Mesendoderm (in vitro differentiated cells): ENCODE data around the gene ACTN1.
A peak's percentile ranks its signal among the peaks of the same experiment; 100 is the strongest.

ENCODE experiments used
- DNase-seq: peaks from one replicate; pipeline ENCODE4 v3.0.0; 2013
- H2AK5ac ChIP-seq: 2 replicates; pipeline ENCODE4 v1.6.1; 2013; ENCODE audit warnings: low read length, inconsistent platforms
- H2BK120ac ChIP-seq: 2 replicates; pipeline ENCODE4 v1.6.1; 2013; ENCODE audit warnings: low read depth, mild to moderate bottlenecking, low read length, moderate library complexity, mixed read lengths
- H2BK15ac ChIP-seq: replicated peaks from 2 replicates; pipeline ENCODE4 v1.6.1; 2013; ENCODE audit warnings: low read depth, mild to moderate bottlenecking, moderate library complexity
- H2BK5ac ChIP-seq: 2 replicates; pipeline ENCODE4 v1.6.1; 2013; ENCODE audit warnings: low read length, inconsistent platforms
- H3K18ac ChIP-seq: 2 replicates; pipeline ENCODE4 v1.6.1; 2013; ENCODE audit warnings: mild to moderate bottlenecking, low read length, mixed read lengths
- H3K23ac ChIP-seq: one replicate; pipeline ENCODE4 v1.6.1; 2013; ENCODE audit warnings: low read length
- H3K27ac ChIP-seq: 2 replicates; pipeline ENCODE4 v1.5.1; 2013; ENCODE audit warnings: low read depth, mild to moderate bottlenecking, inconsistent platforms, low read length, moderate library complexity
- H3K27me3 ChIP-seq: 2 replicates; pipeline ENCODE4 v1.6.1; 2013; ENCODE audit warnings: low read length, control low read depth, mild to moderate bottlenecking, inconsistent platforms; ENCODE audit not compliant: insufficient read depth, poor library complexity
- H3K36me3 ChIP-seq: 2 replicates; pipeline ENCODE4 v1.6.1; 2013; ENCODE audit warnings: low read length, inconsistent platforms; ENCODE audit not compliant: control insufficient read depth, insufficient read depth
- H3K4ac ChIP-seq: one replicate; pipeline ENCODE4 v1.6.1; 2013; ENCODE audit warnings: low read depth, mild to moderate bottlenecking, low read length, moderate library complexity
- H3K4me1 ChIP-seq: 2 replicates; pipeline ENCODE4 v1.6.1; 2013; ENCODE audit warnings: low read depth, low read length, inconsistent platforms; ENCODE audit not compliant: control insufficient read depth
- H3K4me2 ChIP-seq: 2 replicates; pipeline ENCODE4 v1.6.1; 2013; ENCODE audit warnings: low read length
- H3K4me3 ChIP-seq: 2 replicates; pipeline ENCODE4 v1.5.1; 2013; ENCODE audit warnings: mild to moderate bottlenecking, low read length
- H3K56ac ChIP-seq: one replicate; pipeline ENCODE4 v1.6.1; 2013; ENCODE audit warnings: low read length
- H3K79me1 ChIP-seq: 2 replicates; pipeline ENCODE4 v1.6.1; 2013; ENCODE audit warnings: low read length, inconsistent platforms
- H3K79me2 ChIP-seq: 2 replicates; pipeline ENCODE4 v1.6.1; 2013; ENCODE audit warnings: mild to moderate bottlenecking, low read length; ENCODE audit not compliant: control insufficient read depth, insufficient read depth
- H3K9ac ChIP-seq: 2 replicates; pipeline ENCODE4 v1.6.1; 2013; ENCODE audit warnings: low read length, inconsistent platforms
- H4K5ac ChIP-seq: one replicate; pipeline ENCODE4 v1.6.1; 2013; ENCODE audit warnings: low read length
- H4K8ac ChIP-seq: one replicate; pipeline ENCODE4 v1.6.1; 2013; ENCODE audit warnings: low read depth, mild to moderate bottlenecking, control low read depth, low read length, moderate library complexity
- WGBS: extraction: QIAGEN DNeasy Blood & Tissue Kit; methylation state at CpG from one replicate; pipeline ENCODE4 v1.1.7; 2013; ENCODE audit warnings: low lambda C conversion rate, missing lambda C conversion rate; ENCODE audit not compliant: insufficient coverage; ENCODE audit errors: extremely low coverage; 5-methylcytosine and 5-hydroxymethylcytosine counted together

Gene ACTN1

GRCh38 chr14:68919129-68919927 lies 59.8 kb downstream of the ACTN1 start:
- Histone ChIP-seq H3K79me2 (peaks cover 25% of the 10 kb centered on the region), H3K36me3 (peaks cover 14% of the 10 kb centered on the region)

GRCh38 chr14:68918612-68919011 lies 60.5 kb downstream of the ACTN1 start:
- no peak overlapping the region for H3K4ac ChIP-seq
- H3K56ac ChIP-seq: no peak overlapping the region
- no peak overlapping the region for H4K5ac ChIP-seq
- H3K23ac ChIP-seq: no peak overlapping the region
- no peak overlapping the region for H3K9ac ChIP-seq
- no peak overlapping the region for H3K4me3 ChIP-seq
- no peak overlapping the region for H3K27ac ChIP-seq
- WGBS: no CpG with 5 or more reads among the region's 10 CpGs
- H2BK15ac ChIP-seq: no peak overlapping the region
- no peak overlapping the region for H2BK5ac ChIP-seq
- no peak overlapping the region for H2AK5ac ChIP-seq
- no peak overlapping the region for H3K4me2 ChIP-seq
- H3K4me1 ChIP-seq: peaks cover 10% of the 10 kb centered on the region
- H4K8ac ChIP-seq: no peak overlapping the region
- peaks cover 31% of the 10 kb centered on the region for H3K79me1 ChIP-seq
- no peak overlapping the region for H2BK120ac ChIP-seq
- H3K36me3 ChIP-seq: peaks cover 14% of the 10 kb centered on the region
- H3K79me2 ChIP-seq: peaks cover 21% of the 10 kb centered on the region
- no peak for DNase-seq
- H3K27me3 ChIP-seq: no peaks in the 10 kb centered on the region
- H3K18ac ChIP-seq: no peak overlapping the region

More at GRCh38 chr14:68919129-68919927, 59.8 kb downstream of the ACTN1 start:
- Histone ChIP-seq H3K4ac (no peak overlapping the region), H3K4me3 (no peak overlapping the region), H3K4me1 (peaks cover 10% of the 10 kb centered on the region), H3K56ac (no peak overlapping the region), H4K8ac (no peak overlapping the region), H2BK15ac (no peak overlapping the region), H3K4me2 (no peak overlapping the region), H3K27me3 (no peaks in the 10 kb centered on the region), H2BK5ac (no peak overlapping the region), H3K18ac (no peak overlapping the region), H2AK5ac (no peak overlapping the region), H4K5ac (no peak overlapping the region), H3K79me1 (peaks cover 33% of the 10 kb centered on the region), H3K23ac (no peak overlapping the region), H3K9ac (no peak overlapping the region), H2BK120ac (no peak overlapping the region), H3K27ac (no peak overlapping the region)
- DNase-seq: no peak
- WGBS: no CpG with 5 or more reads among the region's 8 CpGs

DNA sequence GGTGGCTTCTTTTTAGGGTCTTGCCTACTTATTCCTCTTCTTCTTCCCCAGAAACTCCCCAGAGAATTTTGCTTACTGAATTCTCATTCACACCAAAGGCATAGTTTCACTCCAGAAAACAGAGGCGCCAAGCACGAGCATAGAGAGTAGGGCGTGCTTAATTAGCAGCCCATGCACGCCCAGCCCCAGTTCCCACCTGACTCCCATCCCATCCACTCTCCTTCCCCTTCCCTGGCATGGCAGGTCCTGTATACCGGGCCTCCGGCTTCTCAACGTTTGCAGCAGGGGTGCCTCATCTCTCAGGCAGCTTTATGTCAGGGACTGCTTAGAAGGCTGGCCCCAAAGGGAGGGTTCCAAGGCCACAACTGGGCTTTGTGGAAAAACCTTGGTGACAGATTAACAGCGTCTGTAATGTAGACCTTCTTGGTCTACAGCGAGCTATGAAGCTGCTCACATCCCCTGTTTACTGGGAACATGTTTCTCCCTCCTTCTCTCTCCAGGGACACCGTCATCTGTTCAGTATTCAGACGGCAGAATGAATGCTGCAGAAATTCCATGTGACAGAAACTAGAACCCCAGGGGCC lies 62.7 kb downstream of the ACTN1 start:
- Histone ChIP-seq H3K4me3 (no peak overlapping the region), H3K18ac (no peak overlapping the region), H3K4me2 (no peak overlapping the region), H2AK5ac (no peak overlapping the region), H3K27ac (no peak overlapping the region), H2BK5ac (no peak overlapping the region), H3K4ac (no peak overlapping the region), H3K79me2 (peaks cover 11% of the 10 kb centered on the region), H3K4me1 (no peaks in the 10 kb centered on the region), H3K79me1 (peaks cover 26% of the 10 kb centered on the region), H3K23ac (no peak overlapping the region), H4K5ac (no peak overlapping the region), H3K36me3 (peaks cover 14% of the 10 kb centered on the region), H3K56ac (no peak overlapping the region), H4K8ac (no peak overlapping the region), H3K27me3 (no peaks in the 10 kb centered on the region), H2BK15ac (no peak overlapping the region), H2BK120ac (no peak overlapping the region), H3K9ac (no peak overlapping the region)
- DNase-seq: no peak
- no CpG with 5 or more reads among the region's 11 CpGs for WGBS

DNA sequence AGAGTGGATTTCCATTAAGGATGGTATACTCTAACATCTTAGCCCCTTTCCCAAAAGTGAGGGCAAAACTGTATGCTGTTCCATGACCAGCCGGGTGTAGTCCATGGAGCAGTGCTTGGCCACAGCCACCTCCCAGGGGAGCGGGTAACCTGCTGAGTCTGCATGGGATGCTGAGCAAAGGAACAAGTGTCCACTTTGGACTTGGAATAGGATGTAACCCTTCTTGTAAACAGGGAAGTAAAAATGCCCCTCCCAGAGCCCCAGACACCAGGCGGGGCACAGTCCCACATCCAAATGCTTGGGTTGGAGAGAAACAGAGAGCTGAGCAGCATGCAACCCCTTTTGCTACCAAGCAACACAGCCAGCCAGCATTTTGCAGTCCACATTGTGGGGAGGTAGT lies 65.6 kb downstream of the ACTN1 start:
- H4K8ac ChIP-seq: no peak overlapping the region
- H3K27me3 ChIP-seq: no peaks in the 10 kb centered on the region
- H3K18ac ChIP-seq: no peak overlapping the region
- no peak overlapping the region for H3K23ac ChIP-seq
- peaks cover 2% of the 10 kb centered on the region for H3K36me3 ChIP-seq
- H3K4ac ChIP-seq: no peak overlapping the region
- no peak overlapping the region for H4K5ac ChIP-seq
- H3K27ac ChIP-seq: no peak overlapping the region
- no peak overlapping the region for H2AK5ac ChIP-seq
- peaks cover 7% of the 10 kb centered on the region for H3K79me2 ChIP-seq
- no peak overlapping the region for H3K9ac ChIP-seq
- no peak overlapping the region for H3K4me3 ChIP-seq
- no peak overlapping the region for H2BK120ac ChIP-seq
- no peaks in the 10 kb centered on the region for H3K4me1 ChIP-seq
- no peak for DNase-seq
- no peak overlapping the region for H2BK5ac ChIP-seq
- no CpG with 5 or more reads among the region's 3 CpGs for WGBS
- H3K56ac ChIP-seq: no peak overlapping the region
- H3K4me2 ChIP-seq: no peak overlapping the region
- H3K79me1 ChIP-seq: peaks cover 17% of the 10 kb centered on the region
- no peak overlapping the region for H2BK15ac ChIP-seq

DNA sequence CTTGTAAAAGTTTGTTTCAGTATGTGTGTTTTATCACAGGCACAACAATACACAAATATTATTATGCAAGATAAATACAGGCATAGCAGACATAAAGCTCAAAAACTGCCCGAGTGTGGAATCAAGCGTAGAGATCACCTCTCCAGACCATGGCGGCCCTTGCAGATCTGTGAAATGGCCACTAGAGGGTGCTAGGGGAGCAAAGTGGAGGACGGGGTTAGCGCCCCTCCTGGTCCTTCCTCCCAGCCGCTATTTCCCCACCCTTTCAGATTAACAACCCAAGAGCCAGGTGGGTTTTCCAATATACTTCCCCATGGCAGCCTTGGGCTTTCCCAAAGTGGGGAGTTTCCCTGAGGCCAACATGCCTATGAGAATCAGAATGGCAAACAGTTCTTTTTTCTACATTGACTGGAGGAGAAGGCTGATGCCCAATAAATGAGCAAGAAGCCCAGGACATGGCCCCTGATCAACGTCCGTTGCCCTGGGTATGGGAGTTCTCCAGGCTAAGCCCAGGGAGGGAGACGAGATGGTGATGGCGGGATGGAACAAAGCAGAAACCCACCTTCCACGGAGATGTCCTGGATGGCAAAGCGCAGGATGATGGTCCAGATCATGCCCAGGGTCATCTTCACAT lies 67.4 kb downstream of the ACTN1 start:
- H3K4me1 ChIP-seq: no peaks in the 10 kb centered on the region
- H3K56ac ChIP-seq: no peak overlapping the region
- no peak overlapping the region for H3K9ac ChIP-seq
- peak; percentile 89 for DNase-seq
- peaks cover 14% of the 10 kb centered on the region for H3K79me1 ChIP-seq
- no peak overlapping the region for H3K4me3 ChIP-seq
- H3K79me2 ChIP-seq: peaks cover 7% of the 10 kb centered on the region
- WGBS: no CpG with 5 or more reads among the region's 12 CpGs
- no peak overlapping the region for H3K18ac ChIP-seq
- H3K27me3 ChIP-seq: no peaks in the 10 kb centered on the region
- no peak overlapping the region for H2BK5ac ChIP-seq
- peaks cover 2% of the 10 kb centered on the region for H3K36me3 ChIP-seq
- H4K8ac ChIP-seq: no peak overlapping the region
- H2BK15ac ChIP-seq: no peak overlapping the region
- no peak overlapping the region for H3K23ac ChIP-seq
- H3K4ac ChIP-seq: no peak overlapping the region
- H2AK5ac ChIP-seq: no peak overlapping the region
- H2BK120ac ChIP-seq: no peak overlapping the region
- H3K27ac ChIP-seq: no peak overlapping the region
- no peak overlapping the region for H4K5ac ChIP-seq
- H3K4me2 ChIP-seq: no peak overlapping the region
